HG02759 (cell line): Measurements from ENCODE around the gene CTXND1.
"Not testable (repeated sequence)": the region's sequence is repeated elsewhere in the genome, so short reads cannot be mapped to it uniquely, and the experiment has no call there.

Experiments
- ATAC-seq: cut with Tn5 transposase; IDR thresholded peaks from one replicate; pipeline ENCODE4 v1.9.1; 2021; ENCODE audit warnings: mild to moderate bottlenecking, moderate library complexity; ENCODE audit not compliant: unreplicated experiment

Gene CTXND1

DNA sequence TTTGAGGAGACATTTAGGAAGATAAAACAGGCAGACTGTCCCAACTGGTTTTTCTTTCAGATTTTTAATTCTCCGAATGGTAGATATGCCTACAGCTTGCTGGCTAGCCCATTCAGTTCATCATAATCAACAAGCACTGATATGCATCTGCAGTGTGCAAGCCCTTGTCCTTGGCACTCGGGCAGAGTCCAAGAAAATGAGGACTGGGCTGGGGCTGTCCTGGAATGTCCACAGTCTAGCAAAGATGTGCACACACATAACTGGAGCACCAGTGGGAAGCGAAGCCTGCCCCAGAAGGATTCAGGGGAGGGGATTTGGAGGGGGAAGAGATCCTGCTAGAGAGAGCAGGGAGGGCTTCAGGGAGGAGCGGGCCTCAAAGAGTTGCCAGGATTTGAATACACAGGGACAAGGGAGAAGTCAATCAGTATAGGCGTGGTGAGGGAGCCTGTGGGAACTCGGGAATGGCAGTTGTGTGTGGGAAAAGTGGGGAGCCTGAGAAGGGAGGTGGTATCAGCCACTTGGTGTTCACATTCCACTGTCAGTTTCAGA is 90.5 kb downstream of the CTXND1 start:
- no peak for ATAC-seq

DNA sequence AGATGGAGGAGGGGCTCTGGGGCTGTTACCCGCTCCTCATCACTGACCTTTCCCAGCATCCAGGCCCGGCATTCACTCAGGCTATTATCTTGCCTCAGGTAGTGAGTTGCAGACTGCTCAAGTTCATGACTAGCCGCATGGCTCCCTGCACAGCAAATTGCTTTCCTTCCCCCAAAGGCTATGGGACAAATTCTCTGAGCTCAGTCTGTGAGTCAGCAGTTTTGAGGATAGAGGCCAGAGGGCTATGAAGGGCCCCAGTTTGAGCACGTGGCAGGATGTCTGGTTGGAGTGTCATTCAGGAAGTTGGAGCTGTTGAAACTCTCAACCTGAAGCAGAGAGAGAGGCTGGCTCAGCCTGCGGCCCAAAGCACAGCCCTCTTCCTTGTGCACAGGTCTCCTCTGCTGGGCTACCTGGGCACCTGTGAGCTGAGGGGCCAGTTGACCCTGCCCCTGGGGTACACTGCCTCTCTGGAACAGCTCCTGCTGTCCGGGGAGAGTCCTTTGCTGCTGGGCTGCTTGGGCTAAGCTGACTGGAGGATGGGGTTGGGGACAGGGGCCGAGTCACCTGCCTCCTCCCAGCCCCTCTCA is 91.3 kb downstream of the CTXND1 start:
- ATAC-seq, result peak; percentile 77

DNA sequence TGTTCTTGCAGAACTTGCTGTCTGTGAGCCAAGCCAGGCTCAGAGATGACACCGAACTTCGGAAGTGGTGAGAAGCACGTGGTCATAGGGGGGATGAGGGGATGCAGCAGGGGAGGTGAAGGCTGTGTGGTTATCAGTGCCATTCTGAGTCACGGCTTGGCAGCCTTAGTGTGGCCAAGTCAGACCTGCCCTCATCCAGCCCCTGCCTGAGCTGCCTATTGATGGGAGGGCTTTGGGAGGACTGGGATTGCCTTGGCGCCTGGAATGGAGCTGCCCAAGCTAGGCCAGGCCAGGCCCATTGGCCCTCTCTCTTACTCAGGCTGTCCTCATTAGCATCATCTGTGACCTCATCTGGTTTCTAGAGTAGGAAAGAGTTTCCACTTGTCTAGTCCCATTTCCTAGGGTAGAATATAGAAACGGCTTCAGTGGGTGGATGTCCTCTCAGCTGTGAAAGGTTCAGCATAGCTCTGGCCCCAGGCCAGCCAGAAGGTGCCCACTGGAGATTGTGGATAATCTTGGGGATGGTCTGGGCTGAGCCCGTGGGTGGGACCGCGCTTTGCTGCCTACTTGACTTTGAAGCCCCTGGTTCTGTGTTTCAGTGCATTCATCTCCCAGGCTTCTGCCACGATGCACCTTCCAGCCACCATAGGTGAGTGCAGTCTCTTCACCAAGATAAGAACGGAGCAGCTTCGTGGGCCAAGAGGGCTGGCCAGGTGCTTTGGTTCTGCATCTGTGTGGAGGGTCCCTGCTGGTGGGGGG is 92.0 kb downstream of the CTXND1 start:
- ATAC-seq, result no peak

DNA sequence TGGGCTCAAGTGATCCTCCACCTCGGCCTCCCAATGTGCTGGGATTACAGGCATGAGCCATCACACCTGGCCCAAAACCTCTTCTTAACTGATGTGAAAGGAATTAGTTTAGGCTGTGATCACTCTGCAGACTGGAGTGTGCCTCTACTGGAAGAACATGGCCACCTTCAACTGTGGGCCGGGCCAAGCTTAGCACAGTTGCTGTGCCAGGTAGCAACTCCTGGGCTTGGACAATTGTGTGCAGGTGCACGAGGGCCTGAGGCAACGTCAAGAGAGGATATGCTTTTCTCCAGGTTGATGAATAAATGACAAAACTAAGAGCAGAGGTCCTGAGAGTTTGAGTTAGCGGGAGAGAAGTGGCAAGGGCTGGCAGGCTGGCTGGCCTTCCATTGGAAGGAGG is 92.7 kb downstream of the CTXND1 start:
- ATAC-seq, result no peak

DNA sequence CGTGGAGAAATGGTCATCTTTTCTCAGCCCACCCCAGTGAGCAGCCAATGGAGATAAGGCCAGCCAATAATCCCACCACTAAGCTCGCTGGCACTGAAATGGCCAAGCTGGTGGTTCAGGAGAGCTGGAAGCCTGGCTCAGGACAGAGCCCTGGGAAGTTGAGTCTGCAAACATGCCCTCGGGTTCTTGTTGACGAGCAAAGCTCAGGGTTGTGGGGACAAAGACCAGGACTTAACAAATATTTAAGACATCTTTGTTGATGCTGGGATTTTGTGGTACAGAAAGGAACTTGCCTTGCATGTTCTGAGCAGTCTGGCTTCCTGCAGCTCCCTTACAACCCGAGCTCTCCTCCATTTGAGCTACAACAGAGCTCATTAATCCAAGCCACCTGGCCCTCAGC is 94.8 kb downstream of the CTXND1 start:
- ATAC-seq, result no peak

DNA sequence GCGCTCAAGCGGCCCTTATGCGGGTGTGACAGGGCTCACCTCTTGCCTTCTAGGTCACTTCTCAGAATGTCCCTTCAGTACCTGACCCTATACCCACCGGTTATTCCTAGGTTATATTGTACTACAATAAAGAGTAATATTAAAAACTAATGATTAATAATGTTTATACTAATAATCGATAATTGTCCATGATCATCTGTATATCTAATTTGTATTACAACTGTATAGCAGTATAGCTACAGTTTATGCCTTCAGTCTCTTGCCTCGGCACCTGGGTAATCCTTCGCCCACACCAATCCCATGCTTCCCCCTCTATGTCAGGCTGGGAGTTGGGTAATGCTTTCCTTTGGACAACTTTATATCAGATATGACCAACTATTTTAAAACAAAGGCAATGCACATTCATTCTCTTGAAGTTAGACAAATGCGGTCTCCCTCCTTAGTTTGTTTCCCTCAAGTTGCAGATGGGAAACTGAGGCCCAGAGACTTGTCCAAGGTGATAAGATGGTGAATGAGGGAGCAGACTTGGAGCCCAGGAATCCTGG is 95.8 kb downstream of the CTXND1 start:
- ATAC-seq, result no peak

DNA sequence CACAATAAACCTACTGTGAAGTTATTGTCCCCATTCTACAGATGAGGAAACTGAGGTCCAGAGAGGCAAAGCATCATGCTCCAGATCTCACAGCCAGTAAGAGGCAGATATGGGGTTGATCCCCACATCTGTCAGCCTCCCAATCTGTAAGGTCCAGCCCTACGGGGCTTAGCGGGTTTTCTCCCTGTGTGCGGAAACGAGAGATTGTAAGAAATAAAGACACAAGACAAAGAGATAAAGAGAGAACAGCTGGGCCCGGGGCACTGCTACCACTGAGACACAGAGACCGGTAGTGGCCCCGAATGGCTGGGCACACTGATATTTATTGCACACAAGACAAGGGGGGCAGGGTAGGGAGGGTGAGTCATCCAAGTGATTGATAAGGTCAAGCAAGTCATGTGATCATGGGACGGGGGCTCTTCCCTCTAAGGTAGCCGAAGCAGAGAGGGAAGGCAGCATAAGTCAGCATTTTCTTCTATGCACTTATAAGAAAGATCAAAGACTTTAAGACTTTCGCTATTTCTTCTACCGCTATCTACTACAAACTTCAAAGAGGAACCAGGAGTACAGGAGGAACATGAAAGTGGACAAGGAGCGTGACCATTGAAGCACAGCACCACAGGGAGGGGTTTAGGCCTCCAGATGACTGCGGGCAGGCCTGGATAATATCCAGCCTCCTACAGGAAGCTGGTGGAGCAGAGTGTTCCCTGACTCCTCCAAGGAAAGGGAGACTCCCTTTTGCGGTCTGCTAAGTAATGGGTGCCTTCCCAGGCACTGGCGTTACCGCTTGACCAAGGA is 96.4 kb downstream of the CTXND1 start:
- not testable (repeated sequence) for ATAC-seq

DNA sequence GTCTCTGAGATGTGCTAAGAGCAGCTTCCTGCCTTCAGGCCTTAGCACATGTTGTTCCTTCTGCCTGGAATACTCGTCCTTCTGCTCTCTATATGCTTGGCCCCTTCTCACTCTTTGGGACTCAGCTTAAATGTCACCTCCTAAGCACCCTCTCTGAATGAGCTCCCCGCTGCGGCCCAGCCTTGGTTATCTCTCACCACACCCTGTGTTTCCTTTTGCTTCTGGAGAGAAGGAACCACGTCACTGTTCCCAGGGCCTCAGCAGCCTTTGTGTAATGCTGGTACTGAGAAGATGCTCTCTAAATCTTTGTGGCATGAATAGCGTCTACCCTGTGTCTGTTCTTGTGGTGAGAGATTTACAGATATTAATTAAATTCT is 97.0 kb downstream of the CTXND1 start:
- no peak for ATAC-seq

DNA sequence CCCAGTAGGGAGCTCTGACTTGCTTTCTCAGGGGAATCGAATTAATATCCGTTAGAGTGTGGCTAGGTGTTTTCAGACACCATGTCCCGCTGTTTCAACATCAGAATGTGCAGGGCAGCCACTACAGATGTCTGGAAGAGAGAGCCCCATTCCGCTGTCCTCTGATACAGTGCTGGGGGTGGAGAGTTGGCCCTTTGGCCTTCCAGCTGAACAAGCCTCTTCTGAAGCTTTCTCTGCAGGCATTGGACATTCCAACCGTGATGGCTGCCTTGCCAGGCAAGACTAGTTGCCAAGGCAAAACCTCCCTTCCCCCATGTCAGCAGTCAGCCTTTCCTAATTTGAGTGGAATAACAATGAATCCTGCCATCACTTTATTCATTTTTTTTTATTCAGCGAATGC is 97.7 kb downstream of the CTXND1 start:
- ATAC-seq, result no peak

DNA sequence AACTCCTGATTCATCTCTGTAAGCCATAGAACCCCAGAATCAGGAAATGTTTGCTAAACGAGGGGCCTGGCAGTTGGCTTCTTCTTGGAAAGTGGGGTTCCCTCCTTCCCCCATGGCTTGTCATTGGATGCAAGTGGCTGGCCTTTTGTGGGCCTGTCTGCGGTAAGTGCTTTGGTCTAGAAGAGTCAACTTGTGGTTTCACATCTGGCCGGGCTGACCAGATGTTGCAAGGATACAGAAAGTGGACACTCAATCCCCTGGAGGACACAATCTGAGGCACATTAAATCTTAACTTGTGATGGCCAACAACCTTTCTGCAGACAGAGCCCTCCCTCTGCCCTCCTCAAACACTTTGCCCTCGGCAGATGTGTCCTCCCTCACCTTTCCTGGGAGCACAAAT is 98.1 kb downstream of the CTXND1 start:
- ATAC-seq, result no peak

DNA sequence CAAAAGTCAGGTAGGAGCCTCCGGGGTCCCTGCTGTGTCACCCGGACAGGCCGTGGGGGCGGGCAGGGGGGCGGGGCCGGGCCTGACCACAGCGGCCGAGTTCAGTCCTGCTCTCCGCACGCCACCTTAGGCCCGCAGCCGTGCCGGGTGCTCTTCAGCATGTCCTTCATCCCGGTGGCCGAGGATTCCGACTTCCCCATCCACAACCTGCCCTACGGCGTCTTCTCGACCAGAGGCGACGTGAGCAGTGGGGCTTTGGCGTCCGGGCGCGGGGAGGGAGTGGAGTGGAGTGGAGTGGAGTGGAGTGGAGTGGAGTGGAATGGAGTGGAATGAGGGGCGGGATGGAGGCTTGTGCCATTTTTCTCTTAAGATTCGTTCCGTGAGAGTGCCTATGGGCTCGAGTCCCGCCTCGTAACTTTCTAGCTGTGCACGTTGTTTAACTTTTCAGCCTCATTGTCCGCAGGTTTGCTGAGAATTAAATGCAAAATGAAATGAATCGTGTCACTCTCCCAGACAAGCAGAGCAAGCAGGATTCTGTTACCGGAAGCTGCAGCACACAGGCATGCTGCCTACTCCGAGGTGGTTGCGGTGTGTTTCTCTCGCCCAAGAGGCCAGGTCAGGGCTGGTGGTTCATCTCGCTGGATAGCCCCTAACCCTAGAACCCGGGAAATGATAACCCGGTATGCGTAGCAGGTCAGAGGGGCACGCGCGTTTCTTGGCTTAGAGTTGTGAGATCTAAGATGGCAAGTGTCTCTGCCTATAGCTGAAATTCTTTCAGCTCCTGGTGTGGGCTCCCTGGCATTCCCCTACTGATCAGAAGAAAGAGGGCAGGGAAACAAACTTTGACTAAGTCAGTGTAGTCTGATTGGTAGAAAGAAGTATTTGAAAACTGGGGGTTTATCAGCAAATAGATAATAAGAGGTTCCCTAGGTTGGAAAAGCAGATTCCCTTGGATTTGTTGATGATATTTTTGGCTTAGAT is 98.8 kb downstream of the CTXND1 start, which contains the start of gene FAH:
Gene FAH, plus strand, starts transcription at position 104 of the 981 bp plus-strand sequence. Its CDS starts 56 bp downstream, at position 160.
- ATAC-seq, result peak; percentile 48

DNA sequence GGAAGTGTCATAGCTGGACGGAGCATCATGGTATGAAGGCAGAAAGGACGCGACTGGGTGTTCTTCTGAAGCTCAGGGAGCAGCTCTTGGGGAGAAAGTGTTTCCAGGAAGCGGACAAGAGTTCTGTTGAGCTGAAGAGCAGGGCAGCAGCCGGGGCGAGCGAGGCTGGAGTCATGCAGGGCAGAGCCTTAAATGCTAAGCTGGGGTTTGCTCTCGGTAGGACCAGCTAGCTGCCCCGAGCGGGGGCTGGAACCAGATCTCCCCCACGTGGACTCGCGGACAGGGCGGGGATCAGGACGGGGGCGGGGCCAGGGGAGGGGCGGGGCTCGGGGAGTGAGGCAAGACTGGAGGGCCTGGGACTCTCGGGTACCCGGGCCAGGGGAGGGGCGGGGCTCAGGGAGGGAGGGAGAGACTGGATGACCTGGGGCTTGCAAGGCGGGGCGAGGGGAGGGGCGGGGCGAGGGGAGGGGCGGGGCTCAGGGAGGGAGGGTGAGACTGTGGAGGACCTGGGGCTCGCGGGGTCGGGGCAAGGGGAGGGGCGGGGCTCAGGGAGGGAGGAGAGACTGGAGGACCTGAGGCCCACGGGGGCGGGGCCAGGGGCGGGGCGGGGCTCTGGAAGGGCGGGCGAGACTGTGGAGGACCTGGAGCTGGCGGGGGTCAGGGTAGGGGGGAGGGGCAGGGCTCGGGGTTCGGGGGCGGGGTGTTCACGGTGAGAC is 99.7 kb downstream of the CTXND1 start:
- ATAC-seq, result peak; percentile 64

DNA sequence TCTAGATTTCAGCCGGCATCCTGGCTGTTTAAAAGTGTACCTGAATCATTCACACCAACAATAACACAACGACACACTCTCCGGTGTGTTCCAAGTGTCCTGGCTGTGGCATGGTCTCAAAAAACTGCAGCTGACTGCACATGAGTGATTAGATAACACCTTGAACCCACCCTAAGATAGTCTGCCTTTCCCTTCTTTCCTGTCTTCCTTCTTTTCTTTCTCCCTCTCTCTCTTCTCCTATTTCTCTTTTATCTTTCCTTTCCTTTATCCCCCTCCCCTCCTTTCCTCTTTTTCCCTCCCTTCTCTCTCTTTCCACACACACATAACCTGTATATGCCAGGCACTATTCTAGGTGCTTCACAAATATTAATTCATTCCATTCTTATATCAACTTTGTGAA is 100.4 kb downstream of the CTXND1 start:
- no peak for ATAC-seq

DNA sequence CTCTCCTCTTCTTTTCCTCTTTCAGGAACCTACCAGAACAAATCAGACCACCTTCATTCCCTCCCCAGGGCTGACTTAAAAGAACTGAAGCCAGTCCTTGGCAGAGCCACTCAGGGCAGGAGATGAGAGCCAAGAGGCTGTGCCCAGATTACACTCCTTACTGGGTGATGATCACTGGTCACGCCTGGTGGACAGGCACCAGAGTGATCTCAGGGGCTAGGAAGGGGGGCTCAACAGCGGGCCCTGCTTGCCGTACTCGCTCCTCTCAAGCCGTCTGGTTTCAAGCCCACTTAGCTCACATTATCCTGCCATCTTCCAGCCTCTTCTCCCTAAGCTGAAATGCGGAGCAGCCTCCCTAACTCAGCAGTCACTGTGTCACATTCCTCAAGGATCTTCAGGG is 100.9 kb downstream of the CTXND1 start:
- ATAC-seq, result no peak
